HG02938 (cell line): ENCODE data around the gene SLC25A21.
"Not testable (repeated sequence)": the region's sequence is repeated elsewhere in the genome, so short reads cannot be mapped to it uniquely, and the experiment has no call there.

Source experiments
- ATAC-seq: cut with Tn5 transposase; IDR thresholded peaks from one replicate; pipeline ENCODE4 v1.9.1; 2021; ENCODE audit warnings: mild to moderate bottlenecking, moderate library complexity; ENCODE audit not compliant: unreplicated experiment

The SLC25A21 gene

DNA sequence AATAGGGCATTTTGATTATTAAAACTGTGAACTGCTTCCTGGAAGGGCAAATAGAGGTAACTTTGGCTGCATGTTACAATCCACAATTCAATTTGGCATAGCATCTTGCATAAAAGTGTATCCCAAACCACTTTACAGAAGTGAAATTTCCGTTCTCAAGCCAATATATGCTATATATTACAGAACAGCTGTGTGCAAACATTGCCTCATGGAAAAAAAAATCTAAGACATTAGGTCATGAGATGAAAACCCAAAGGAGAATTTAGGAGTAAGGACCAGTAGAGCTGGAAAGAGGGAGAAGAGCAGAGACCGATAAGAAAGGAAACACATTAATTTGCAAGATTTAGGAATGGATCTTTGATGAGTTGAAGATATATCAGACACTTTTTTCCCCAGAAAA lies 271.6 kb downstream of the SLC25A21 start:
- ATAC-seq: no peak

DNA sequence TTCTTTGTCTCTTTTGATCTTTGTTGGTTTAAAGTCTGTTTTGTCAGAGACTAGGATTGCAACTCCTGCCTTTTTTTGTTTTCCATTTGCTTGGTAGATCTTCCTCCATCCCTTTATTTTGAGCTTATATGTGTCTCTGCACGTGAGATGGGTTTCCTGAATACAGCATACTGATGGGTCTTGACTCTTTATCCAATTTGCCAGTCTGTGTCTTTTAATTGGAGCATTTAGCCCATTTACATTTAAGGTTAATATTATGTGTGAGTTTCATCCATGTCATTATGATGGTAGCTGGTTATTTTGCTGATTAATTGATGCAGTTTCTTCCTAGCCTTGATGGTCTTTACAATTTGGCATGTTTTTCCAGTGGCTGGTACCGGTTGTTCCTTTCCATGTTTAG lies 276.1 kb downstream of the SLC25A21 start:
- not testable (repeated sequence) for ATAC-seq

DNA sequence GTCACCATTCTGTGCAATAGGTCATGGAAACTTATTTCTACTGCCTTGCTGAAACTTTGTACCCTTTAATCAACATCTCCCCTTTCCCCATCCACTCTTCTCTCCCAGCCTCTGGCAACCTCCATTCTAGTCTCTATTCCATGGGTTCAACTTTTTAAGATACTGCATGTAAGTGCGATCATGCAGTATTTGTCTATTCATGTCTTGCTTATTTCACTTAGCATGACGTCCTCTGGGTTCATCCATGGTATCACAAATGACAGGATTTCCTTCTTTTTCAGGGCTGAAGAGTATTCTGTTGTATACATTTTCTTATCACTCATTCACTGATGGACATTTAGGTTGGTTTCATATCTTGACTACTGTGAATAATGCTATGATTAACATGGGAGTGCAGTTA lies 288.4 kb downstream of the SLC25A21 start:
- ATAC-seq: no peak

DNA sequence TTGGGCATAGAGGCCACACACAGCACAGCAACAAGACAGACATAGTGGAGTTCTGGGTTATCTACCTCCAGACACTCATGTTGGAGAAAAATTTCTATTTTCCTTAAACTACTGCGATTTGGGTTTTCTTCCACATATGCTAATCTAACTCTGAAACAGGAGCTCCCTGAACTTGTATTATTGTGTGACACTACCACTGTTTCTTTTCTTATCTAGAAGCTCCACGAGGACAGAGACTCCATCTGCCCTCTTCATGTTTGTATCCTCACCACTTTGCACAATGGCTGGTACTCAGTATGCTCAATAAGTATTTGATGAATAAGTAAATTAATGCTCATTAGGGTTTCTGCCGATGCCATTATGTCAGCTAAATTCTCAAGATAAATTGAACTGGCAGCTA lies 292.1 kb downstream of the SLC25A21 start:
- no peak for ATAC-seq

DNA sequence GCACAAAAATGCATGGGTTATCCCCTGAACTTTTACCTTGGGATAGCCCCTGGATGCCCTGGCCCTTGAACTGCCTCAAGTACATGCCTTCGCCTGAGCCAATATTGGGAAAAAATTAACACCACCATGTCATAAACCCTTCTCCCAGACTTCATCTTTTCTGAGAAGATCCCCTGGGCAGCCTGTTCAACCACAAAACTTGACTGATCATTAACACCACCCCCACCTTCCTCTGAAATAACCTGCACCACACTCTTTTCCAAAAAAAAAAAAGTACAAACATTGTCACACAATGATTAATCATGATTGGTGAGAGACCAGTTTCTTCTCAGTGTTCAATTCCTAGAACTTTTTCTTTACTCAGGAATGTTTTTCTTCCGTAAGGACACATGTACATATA lies 292.8 kb downstream of the SLC25A21 start:
- no peak for ATAC-seq

DNA sequence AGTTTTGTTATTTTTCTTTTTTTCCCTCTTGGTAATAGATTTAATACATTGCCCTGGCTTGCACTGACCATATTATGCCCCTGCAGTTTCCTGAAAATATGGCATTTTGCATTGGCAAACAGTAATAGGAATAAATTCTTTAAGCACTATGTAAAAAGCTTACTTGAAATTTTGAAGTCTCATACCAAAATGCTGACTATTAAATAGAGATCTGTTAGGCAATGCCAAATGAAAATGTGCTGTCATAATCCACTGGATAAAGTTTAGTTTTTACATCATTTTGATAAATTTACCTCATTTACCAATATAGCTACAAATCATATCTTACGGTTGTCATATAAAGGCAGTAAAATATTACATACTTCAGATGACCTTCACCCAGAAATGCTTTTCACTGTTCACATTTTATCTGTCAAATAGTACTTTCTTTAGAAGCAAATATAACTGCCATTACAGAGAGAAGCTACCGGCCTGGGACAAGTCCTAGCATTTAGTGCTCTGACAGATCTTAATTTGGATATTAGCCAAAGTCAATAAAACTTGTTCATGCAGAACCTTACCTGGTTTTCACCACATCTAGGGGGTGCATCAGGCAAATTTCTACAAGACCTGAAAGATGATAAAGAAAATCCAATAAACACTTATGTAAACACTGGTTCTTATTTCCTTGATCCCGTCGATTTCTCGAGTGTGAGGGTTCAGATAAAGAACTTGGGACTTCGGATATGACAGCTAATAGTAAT lies 297.8 kb downstream of the SLC25A21 start:
- no peak for ATAC-seq

DNA sequence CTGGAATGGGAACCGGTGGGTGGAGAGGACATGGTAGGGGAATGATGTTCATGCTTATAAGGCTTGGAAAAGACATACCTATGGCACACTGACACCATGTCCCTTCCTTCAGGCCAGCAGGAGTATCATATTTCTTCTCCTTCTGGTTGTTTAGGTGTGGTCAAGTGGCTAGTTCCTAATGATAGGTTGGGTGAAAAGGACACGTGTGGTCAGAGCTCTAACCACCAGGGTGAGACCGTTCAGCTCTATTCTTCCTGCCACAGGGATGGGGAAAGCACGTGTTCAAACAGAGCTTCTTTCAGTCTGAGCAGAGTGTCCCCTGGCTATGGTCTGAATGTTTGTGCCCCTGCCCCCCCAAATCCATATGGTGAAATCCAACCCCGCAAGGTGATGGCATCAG lies 301.6 kb downstream of the SLC25A21 start:
- ATAC-seq: no peak

DNA sequence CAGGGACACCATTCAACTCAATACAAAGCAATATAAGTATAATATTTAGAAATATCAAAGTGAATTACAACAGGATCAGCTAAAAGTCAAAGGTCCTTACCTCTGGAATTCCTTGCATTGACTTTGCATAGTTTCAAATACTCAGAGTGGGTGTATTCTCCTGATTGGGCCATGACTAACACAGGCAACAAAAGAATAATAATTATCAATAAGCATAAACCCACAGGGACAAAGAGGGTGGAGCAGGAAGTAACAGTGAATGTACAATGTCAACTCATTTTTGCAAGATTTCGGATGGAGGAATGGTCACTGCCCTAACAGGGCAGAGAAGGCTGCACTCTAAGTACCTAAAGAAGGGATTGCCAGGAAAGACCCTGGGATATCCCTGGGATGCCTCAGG lies 303.3 kb downstream of the SLC25A21 start:
- no peak for ATAC-seq

DNA sequence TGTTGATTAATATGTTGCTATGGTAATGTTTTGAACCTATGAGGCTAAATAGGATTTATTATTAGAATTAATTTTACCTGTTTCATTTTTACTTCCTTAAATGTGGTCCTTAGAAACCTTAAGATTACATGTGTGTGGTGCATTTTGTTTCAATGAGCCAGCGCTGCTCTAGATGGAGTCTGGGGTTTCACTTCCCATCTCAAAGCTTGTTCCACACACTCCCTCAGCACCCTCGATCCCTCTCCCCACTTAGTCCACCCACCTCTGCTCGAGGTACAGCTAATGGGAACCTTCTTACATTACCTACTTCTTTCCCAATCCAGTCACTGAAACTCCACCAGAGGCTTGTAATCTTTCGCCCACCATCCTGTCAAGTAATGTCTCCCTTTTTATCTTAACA lies 305.5 kb downstream of the SLC25A21 start:
- ATAC-seq: peak; percentile 90

DNA sequence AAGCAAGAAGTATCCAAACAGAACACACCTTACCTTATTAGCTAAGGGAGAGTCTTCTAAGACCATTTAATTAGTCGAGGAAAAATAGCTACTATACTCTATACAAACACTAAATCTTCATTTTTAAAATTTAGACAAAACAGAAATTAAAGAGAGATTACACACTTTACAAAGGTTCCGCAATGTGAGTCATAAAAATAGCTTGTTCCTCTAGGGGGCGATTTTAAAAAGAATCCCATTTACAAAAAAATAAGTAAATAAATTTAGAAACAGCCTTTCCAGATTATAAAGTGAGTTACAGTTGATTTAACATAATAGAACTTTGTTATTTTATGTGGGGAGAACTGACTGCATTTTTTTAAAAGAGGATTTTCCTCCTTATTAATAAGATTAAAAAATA lies 309.1 kb downstream of the SLC25A21 start:
- ATAC-seq: no peak

DNA sequence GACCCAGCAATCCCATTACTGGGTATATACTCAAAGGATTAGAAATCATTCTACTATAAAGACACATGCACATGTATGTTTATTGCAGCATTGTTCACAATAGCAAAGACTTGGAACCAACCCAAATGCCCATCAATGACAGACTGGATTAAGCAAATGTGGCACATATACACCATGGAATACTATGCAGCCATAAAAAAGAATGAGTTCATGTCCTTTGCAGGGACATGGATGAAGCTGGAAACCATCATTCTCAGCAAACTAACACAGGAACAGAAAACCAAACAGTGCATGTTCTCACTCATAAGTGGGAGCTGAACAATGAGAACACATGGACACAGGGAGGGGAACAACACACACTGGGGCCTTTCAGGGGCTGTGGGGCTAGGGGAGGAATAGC lies 310.2 kb downstream of the SLC25A21 start:
- not testable (repeated sequence) for ATAC-seq

DNA sequence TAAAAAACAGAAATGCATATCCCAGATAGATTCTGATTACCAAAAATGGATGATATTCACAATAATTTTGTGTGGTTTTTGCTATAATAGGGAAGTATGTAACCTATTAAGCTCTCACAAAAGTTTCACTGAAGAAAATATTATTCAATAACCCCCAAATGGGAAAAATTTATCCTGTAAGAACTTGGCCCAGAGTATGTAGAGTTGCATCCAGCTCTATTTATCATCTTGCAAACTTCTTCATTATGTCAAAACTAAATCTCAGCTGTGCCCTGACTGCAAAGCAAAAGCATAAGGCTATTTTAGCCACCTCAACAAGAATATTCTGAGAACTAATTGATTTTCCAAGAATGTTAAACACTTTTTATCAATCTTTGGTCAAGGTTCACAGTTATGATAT lies 311.6 kb downstream of the SLC25A21 start:
- no peak for ATAC-seq

DNA sequence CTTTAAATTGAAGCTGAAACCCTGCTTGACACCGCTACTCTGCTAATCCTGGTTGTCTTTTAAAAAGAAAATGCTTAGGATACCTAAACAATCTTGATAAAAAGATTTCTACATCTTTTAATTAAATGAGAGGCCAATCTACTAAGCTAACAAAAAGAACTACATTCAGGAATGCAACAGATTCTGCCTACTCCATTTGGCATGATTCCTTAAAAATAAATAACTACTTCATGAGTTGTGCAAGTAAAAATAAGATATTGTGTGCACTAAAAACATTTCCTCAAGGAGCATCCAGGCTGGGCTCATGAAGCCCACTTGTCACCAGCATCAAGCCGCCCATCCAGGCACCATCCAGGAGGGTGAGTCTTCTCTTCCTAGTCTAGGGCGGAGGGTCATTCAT lies 313.3 kb downstream of the SLC25A21 start:
- no peak for ATAC-seq

DNA sequence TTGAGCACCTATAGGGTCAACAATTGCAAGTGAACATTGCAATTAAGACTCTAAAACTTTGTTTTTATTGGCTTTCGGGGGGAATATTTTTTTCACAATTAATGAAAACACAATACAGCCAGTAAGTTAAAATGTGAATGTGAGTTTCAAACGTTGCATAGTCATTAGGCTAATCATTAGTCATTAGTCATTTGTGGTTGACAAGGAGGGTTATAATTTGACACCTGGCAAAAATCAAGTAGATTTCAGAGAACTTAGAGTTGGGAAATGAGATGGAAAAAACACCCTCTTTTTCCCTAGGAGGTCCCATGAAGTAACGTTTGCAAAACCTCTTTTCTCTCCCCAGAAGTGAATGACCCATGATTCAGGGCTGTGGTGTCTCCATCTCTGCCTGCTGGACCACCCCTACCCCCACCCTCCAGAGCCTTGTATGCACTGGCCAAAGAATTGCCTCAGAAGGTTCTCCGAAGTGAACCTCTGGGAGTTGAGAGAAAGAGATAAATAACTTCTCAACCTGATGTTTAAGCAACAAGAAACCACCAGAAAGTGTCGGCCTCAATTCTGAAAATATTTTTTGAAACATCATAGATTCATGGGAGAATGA lies 314.5 kb downstream of the SLC25A21 start:
- ATAC-seq: no peak

DNA sequence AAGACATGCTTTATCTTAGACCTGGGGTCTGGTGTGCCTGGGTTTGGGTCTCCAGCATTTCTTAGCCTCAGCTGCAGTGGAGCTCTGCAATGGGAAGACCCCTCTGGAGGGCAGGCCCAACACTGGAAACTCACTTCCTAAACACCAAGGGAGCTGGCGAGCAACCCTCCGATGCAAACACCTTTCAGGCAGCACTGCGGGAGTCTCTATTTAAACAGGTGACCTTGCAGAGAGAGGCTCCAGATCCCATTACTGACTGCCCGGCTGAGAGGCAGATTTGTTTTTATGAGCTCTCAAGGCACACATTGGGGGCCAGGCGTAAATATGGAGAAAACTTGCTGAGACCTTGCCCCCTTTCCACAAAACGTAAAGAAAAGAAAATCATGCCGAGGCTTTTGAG lies 315.3 kb downstream of the SLC25A21 start:
- no peak for ATAC-seq

DNA sequence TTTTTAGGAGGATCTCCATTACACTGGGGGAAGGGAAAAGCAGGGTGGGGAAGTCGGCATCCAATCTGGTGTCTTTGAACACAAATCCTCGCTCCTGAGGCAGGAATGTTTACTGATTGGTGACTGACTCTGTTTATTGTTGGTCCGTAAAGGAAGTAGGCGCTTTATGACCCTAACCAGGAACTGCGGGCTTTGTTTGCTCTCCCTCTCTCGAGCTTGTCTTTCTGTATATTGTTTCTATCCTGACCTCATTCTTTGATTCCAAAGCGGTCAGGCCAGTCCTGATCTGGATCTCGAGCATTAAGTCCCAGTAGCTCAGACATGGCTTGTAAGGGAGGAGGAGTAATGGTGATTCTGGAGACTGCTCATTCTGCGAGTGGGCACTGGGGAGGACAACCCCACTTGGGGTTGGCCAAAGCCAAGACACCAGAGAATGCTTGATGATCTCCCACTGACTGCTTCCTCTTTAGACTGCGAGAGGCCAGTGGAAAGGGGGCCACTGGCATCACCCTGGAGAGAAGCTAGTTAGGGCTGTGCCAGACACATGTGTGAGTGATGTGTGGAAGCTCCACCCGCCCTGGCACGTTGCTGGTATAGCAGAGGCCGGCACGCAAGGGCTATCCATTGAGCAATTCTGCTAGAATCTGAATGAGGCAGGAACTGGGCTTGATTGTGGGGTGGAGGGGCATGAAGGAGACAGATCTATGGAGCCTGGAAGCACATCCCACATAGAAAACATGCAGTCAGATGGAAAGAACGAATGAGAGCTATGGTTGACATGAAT lies 316.1 kb downstream of the SLC25A21 start:
- ATAC-seq: no peak

DNA sequence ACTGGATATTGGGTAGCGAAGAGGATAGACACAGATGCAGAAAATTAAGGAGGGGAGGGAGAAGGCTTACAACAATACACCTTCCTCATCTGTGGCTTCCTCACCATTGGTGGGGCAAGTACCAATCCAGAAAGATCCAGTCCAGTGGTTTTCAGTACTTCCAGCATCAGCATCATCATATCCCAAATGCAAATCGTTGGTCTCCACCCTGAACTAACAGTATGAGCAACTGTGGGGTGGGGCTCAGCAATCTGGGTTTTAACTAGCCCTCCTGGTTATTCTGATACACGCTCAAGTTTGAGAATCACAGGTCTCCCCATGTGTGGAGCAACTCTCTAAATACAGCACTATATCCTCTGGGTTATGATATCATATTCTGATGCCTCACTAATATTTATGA lies 317.0 kb downstream of the SLC25A21 start:
- no peak for ATAC-seq

DNA sequence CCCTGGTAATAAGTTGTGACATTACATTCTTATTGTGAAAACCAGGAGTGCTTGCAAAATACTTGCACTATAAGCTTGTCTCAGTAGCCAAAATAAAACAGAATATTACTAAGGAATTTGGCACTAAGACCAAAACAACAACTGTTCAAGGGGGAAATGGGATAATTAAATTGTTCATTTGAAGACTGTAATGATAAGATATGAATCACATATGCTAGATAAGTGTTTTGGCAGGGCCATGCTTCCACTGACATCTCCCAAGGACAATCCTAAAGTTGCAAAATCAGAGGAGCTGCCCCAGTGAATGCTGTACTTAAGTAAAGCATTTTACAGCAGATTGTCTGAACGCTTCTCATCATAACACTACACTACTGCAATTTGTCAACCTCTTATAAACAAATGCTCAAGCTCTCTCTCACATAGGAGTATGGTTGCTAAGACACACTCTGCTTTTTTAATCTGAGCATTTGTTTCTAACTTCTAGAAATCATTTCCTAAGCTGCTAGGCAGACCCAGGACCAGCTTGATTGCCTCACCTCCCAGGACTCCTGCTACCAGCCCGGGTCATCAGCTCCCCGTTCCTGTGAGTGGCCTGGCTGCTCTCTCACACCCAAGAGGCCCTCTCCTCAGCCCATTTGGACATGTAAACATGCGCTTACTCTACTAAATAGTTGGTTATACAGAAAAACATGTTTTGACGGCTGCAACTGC lies 319.3 kb downstream of the SLC25A21 start:
- no peak for ATAC-seq

DNA sequence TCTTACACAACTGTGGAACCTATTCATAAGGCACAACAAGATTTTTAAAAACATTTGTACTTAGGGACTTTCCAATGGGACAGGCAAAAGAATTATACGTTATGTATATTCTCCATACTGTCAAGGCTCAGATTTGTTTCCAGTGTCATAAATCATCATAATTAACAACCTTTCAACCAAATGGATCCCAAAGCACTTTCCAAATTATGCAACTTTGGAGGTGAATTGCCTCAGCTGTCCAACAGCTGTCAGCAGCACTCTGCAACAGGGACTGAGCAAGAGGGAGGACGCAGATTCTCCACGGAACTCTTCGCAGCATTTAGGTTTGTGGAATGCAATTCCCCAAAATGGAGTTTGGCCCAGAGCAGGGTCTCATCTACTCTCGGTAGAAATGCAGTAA lies 324.2 kb downstream of the SLC25A21 start:
- ATAC-seq: no peak

DNA sequence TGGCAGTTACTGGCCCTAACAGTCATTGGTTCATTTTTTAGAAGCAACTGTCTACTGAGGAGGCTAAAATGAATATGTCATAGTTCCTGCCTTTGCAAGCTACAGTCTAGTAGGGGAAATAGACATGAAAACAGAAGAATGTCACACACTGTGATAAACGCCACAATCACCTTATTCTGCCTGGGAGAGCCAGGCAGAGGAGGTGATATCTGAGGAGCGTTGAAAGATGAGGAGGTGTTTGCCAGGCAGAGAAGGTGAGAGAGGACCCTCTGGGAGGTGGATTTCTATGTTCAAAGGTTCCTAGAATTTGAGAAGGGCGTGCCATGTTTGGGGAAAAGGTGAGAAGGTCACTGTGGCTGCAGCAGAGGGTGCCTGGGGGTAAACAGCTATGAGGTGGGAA lies 325.0 kb downstream of the SLC25A21 start:
- ATAC-seq: no peak

DNA sequence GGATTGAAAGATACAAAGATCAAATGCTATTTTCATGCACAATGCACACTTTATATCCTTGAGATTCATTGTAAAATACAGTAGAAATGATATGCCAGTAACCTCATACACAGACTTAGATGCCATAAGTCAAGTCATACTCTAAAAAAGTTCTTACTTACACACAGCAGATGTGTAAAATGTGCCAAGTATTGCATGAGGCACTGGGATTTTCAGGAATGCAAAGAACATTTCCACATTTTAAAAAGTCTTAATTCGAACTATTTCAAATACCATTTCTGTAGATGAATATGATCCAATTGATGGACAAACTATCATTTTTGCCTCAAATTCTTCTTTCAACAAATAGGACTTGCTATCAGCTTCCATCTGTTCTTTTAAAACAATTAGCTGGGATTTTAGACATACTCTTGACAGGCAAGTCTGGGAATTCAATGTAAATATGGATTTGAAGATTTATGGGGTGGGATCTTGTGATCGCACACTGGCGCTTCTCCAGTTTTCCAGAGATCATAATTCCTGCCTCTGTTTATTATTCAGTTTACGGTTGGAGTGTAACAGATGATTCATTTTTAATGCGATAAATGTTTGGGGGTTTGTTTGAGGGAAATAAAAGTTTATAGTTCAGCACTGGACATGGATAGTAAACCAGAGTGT lies 326.9 kb downstream of the SLC25A21 start:
- ATAC-seq: no peak
